HG02943 (cell line): Measurements from ENCODE around the gene MGAT4A.
"Not testable (repeated sequence)": the region's sequence is repeated elsewhere in the genome, so short reads cannot be mapped to it uniquely, and the experiment has no call there.

Experiments used
- ATAC-seq: cut with Tn5 transposase; IDR thresholded peaks from one replicate; pipeline ENCODE4 v1.9.1; 2021; ENCODE audit warnings: mild to moderate bottlenecking, low read depth, moderate library complexity; ENCODE audit not compliant: unreplicated experiment

Gene MGAT4A

DNA sequence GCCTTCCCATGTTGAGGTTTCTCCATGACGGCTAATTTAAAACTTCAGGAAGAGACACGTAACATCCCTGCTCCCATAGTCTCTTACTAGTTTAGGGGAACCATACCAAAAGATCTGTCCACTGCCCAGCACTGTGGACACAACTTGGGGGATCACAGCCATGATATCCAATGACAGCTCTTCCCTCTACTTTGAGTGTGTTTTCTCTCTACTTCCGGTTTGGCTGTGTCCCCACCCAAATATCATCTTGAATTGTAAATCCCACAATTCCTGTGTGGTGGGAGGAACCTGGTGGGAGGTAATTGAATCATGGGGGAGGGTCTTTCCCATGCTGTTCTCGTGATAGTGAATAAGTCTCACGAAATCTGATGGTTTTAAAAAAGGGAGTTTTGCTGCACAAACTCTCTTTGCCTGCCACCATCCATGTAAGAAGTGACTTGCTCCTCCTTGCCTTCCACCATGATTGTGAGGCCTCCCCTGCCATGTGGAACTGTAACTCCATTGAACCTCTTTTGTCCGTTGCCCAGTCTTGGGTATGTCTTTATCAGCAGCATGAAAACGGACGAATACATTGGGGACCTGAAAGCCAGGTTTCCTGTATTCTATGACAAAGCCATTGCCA lies 1.6 kb upstream of the MGAT4A start:
- ATAC-seq = no peak

- ATAC-seq = no peak
Measured at GRCh38 chr2:98731894-98732349, 990 bp upstream of the MGAT4A start.

GRCh38 chr2:98730707-98731040 lies 258 bp downstream of the MGAT4A start:
- ATAC-seq = peak; percentile 51

GRCh38 chr2:98730053-98730706 lies 752 bp downstream of the MGAT4A start:
- ATAC-seq = no peak

- ATAC-seq = no peak
Measured at GRCh38 chr2:98729652-98730051, 1.3 kb downstream of the MGAT4A start.

GRCh38 chr2:98728088-98728718 lies 2.7 kb downstream of the MGAT4A start:
- not testable (repeated sequence) for ATAC-seq

DNA sequence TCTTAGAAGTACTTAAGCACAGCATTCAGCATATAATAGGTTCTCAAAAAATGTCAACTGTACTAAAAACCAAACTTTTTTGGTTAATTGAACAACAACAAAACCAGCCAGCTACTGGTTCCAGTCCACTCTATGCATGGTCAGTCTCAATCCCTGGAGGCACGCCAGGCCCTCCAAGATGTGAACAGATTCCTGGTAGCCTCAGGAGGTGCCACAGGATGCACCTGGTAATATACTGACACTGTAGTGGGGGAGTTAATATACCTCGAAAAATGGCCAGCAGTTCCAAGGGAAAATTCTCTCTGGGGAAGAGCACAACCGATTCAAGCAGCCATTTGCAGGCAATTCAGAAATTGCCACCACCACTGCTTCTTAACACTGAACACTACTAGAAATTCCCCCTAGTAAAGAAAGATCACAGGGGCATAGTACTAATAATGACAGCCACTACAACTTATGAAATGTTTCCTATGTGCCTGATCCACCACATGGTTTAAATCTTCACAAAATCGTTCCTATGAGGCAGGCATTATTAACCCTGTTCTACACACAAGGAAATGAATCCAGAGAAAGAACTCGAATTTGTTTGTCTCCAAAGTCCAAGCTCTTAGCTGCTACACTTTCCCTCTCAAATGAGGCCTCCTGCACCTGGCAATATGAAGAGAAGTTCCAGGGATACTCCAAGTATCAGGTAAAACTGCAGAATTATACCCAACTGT lies 3.4 kb downstream of the MGAT4A start:
- no peak for ATAC-seq

GRCh38 chr2:98726735-98727368 lies 4.1 kb downstream of the MGAT4A start:
- ATAC-seq = no peak

DNA sequence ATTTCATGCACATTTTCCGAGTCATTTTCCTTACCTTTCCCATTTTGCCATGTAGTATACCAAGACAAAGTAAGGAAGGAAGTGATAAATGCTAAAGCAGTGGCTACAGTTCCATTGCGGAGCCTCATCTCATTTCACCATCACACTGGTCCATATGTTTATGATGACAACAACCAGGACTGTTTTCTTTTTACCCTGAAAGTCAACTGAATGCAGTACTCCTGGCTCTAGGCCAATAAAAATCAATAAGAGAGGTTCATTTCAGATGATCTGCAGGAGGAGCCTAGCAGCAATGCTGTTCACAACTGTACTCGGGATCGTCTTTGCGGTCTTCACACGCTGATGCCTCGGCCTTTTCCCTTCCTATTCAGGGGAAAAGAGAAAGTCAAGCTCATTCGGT lies 4.7 kb downstream of the MGAT4A start:
- ATAC-seq = no peak

- no peak for ATAC-seq
Measured at GRCh38 chr2:98720286-98720685, 10.6 kb downstream of the MGAT4A start.

DNA sequence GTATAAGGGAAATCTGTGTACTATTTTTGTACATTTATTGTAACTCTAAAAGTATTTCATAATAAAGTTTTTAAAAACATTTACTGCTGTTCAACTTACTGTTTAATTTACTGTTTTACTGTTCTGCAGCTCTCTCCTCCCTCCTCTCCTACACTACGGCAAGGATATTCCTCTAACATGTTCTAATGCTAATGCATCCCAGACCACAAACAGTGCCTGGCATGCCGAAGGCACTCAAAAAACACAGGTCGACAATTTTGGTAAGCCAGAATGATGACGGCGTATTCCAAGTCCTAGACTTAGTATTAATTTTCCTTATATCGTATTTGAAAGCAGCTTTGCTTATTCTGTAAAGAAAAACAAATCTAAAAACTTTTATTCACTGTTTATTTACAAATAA lies 13.3 kb downstream of the MGAT4A start:
- no peak for ATAC-seq

DNA sequence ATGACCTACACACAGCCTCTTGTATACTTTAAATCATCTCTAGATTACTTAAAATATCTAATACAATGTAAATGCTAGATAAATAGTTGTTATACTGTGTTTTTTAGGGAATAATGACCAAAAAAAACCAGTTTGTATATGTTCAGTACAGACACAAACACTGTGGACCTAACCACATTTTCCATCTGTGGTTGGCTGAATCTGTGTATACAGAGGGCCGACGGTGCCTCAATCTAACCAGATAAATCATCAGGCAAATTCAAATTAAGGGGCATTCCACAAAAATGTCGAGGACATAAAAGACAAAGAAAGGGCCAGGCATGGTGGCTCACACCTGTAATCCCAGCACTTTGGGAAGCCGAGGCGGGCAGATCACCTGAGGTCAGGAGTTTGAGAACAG lies 14.1 kb downstream of the MGAT4A start:
- no peak for ATAC-seq

GRCh38 chr2:98715812-98716451 lies 15.0 kb downstream of the MGAT4A start:
- no peak for ATAC-seq

DNA sequence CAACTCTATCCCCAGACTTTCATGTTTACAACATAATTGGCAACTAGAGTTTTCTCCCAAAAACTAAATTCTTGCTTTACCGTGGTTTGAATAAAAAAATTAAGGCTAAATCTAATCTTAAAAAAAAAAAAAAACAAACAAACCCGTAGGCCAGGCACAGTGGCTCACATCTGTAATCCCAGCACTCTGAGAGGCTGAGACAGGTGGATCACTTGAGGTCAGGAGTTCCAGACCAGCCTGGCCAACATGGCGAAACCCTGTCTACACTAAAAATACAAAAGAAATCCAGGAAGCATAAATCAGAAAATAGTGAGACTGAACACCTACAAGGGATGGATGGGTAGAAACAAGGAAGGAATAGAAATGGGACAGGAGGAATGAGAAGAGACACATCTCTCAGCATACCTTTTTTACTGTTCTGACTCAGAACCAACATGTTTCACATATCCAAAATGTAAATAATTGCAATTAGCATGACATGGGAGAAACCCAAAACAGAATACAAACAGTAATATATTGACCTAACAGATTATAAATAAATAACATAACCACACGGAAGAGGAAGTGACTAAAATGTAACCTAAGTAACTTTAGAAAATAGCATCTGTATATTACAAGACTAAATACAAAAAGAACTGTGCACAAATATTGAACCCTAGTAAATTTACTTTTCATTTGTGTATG lies 17.5 kb downstream of the MGAT4A start:
- no peak for ATAC-seq

- ATAC-seq = no peak
Measured at GRCh38 chr2:98712145-98712544, 18.8 kb downstream of the MGAT4A start.

GRCh38 chr2:98711506-98711905 lies 19.4 kb downstream of the MGAT4A start:
- ATAC-seq = no peak

DNA sequence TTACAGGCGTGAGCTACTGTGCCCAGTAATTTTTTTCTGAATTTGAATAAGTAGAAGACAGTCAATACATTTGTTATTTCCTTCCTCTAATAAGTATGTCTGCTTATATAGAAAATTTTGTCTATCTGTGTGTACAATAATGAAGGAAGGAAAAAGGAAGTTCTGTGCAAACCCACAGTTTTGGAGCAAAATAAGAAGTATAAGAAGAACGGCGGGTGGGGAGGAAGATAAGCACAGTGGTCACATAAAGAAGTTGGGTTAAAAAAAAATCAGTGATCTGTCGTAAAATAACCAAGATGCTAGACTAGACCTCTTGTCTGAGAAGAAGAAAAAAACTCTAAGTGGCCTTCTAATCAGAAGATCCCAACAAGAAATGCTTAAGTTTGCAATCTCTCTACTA lies 20.2 kb downstream of the MGAT4A start:
- ATAC-seq = no peak

- no peak for ATAC-seq
Measured at GRCh38 chr2:98709535-98709934, 21.4 kb downstream of the MGAT4A start.

DNA sequence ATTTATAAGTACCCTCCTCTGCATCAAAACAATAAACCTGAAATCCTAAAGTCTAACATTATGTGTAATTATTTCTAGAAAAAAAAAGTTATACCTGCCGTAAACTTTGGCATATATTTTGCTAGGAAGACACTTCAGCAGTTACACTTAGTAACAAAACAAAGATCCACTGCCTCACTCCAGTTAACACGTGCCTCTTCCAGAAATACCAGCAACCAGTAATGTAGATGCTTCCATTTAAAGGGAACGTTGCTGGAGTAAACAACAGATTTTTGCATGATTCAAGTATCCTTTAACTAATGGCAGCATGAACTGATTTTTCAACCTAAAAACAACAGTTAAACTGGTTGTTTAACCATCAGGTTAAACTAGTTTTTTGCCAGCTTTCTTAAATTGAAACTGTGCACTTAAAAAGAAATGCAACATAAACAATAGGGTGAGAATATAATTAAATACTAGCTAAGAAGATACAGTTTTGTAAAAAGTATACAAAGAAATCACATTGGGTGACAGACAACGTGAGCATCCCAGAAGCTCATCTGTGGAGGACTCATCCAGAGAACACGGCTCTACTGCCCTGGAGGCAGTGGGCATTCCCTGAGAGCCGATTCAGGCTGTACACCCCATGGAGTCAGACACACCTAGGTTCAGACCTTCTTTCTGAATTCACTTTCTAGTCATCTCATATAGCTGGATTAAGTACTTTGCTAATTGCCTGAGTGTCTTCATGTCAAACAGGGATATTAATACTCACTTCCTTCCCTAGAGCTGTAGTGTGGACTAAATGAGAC lies 22.3 kb downstream of the MGAT4A start:
- ATAC-seq = no peak
